Measurements from ENCODE around the gene MAP2K1.

MAP2K1 gene

GRCh38 chr15:66419471-66419870 lies 32.8 kb downstream of the MAP2K1 start:
- Mint-ChIP-seq H3K4me1 (ENCODE audit: low read depth in 2 of 2) (peaks cover 35 to 37% of the 10 kb centered on the region in 2 donors), H3K9me3 (no peaks in the 10 kb centered on the region), H3K27me3 (no peaks in the 10 kb centered on the region), H3K4me3 (no peak overlapping the region), H3K36me3 (ENCODE audit: insufficient read depth) (peaks cover 8% of the 10 kb centered on the region), H3K27ac (no peak overlapping the region)
- ATAC-seq (replicated peaks): no peak
- DNase-seq: no peak

- H3K27ac Mint-ChIP-seq: peak overlapping the region in 1 of 2 donors; percentile 23
- H3K27me3 Mint-ChIP-seq: no peaks in the 10 kb centered on the region
- no peak overlapping the region for H3K4me3 Mint-ChIP-seq
- peaks cover 23 to 30% of the 10 kb centered on the region in 2 donors for H3K4me1 Mint-ChIP-seq (ENCODE audit: low read depth in 2 of 2)
- peaks cover 16% of the 10 kb centered on the region for H3K36me3 Mint-ChIP-seq (ENCODE audit: insufficient read depth)
- H3K9me3 Mint-ChIP-seq: no peaks in the 10 kb centered on the region
- DNase-seq: no peak
- ATAC-seq (replicated peaks): no peak
Observed at GRCh38 chr15:66422347-66422746, 35.6 kb downstream of the MAP2K1 start.

- ATAC-seq (replicated peaks): no peak
- H3K27ac Mint-ChIP-seq: peak overlapping the region in 1 of 2 donors; percentile 4
Observed at GRCh38 chr15:66423149-66423548, 36.4 kb downstream of the MAP2K1 start.

GRCh38 chr15:66424963-66425612 lies 38.4 kb downstream of the MAP2K1 start:
- peaks cover 16% of the 10 kb centered on the region for H3K36me3 Mint-ChIP-seq (ENCODE audit: insufficient read depth)

More at GRCh38 chr15:66423149-66423548, 36.4 kb downstream of the MAP2K1 start:
- Mint-ChIP-seq H3K9me3 (no peaks in the 10 kb centered on the region), H3K4me1 (ENCODE audit: low read depth in 2 of 2) (peaks cover 19 to 26% of the 10 kb centered on the region in 2 donors), H3K4me3 (no peak overlapping the region), H3K36me3 (ENCODE audit: insufficient read depth) (peaks cover 16% of the 10 kb centered on the region), H3K27me3 (no peaks in the 10 kb centered on the region)
- no peak for DNase-seq

GRCh38 chr15:66425837-66426236 lies 39.1 kb downstream of the MAP2K1 start:
- Mint-ChIP-seq H3K4me1 (ENCODE audit: low read depth in 2 of 2) (peaks cover 32 to 45% of the 10 kb centered on the region in 2 donors), H3K27me3 (no peaks in the 10 kb centered on the region), H3K27ac (peak overlapping the region in 1 of 2 donors; percentile 84), H3K4me3 (peak overlapping the region in 1 of 2 donors; percentile 4), H3K36me3 (ENCODE audit: insufficient read depth) (peaks cover 14% of the 10 kb centered on the region), H3K9me3 (no peaks in the 10 kb centered on the region)
- DNase-seq: no peak
- ATAC-seq (replicated peaks): no peak

More at GRCh38 chr15:66424963-66425612, 38.4 kb downstream of the MAP2K1 start:
- H3K27me3 Mint-ChIP-seq: no peaks in the 10 kb centered on the region
- DNase-seq (no peak), ATAC-seq (replicated peaks) (no peak)
- H3K4me3 Mint-ChIP-seq: peak overlapping the region in 1 of 2 donors; percentile 4
- no peaks in the 10 kb centered on the region for H3K9me3 Mint-ChIP-seq
- peaks cover 28 to 38% of the 10 kb centered on the region in 2 donors for H3K4me1 Mint-ChIP-seq (ENCODE audit: low read depth in 2 of 2)
- peak overlapping the region in 1 of 2 donors; percentile 84 for H3K27ac Mint-ChIP-seq

GRCh38 chr15:66429117-66429516 lies 42.4 kb downstream of the MAP2K1 start:
- Mint-ChIP-seq H3K9me3 (no peaks in the 10 kb centered on the region), H3K36me3 (ENCODE audit: insufficient read depth) (peaks cover 14% of the 10 kb centered on the region), H3K4me3 (no peak overlapping the region), H3K27me3 (no peaks in the 10 kb centered on the region), H3K27ac (peak overlapping the region in 1 of 2 donors; percentile 7), H3K4me1 (ENCODE audit: low read depth in 2 of 2) (peaks cover 39 to 66% of the 10 kb centered on the region in 2 donors)
- no peak for DNase-seq
- no peak for ATAC-seq (replicated peaks)

GRCh38 chr15:66429546-66429945 lies 42.8 kb downstream of the MAP2K1 start:
- Mint-ChIP-seq H3K27me3 (no peaks in the 10 kb centered on the region), H3K4me3 (no peak overlapping the region), H3K36me3 (ENCODE audit: insufficient read depth) (peaks cover 15% of the 10 kb centered on the region), H3K9me3 (no peaks in the 10 kb centered on the region), H3K4me1 (ENCODE audit: low read depth in 2 of 2) (peaks cover 39 to 66% of the 10 kb centered on the region in 2 donors), H3K27ac (peak overlapping the region in 1 of 2 donors; percentile 78)
- DNase-seq (no peak), ATAC-seq (replicated peaks) (no peak)

- no peak overlapping the region for H3K4me3 Mint-ChIP-seq
- H3K9me3 Mint-ChIP-seq: no peaks in the 10 kb centered on the region
- H3K4me1 Mint-ChIP-seq (ENCODE audit: low read depth in 2 of 2): peaks cover 31 to 57% of the 10 kb centered on the region in 2 donors
- ATAC-seq (replicated peaks): no peak
- H3K27ac Mint-ChIP-seq: peak overlapping the region; percentile 42 to 76
- H3K36me3 Mint-ChIP-seq (ENCODE audit: insufficient read depth): peaks cover 17% of the 10 kb centered on the region
- no peak for DNase-seq
- no peaks in the 10 kb centered on the region for H3K27me3 Mint-ChIP-seq
Observed at GRCh38 chr15:66430627-66431255, 44.0 kb downstream of the MAP2K1 start.

GRCh38 chr15:66433726-66434125 lies 47.0 kb downstream of the MAP2K1 start:
- H3K27ac Mint-ChIP-seq: peak overlapping the region; percentile 66 to 84
- peaks cover 37 to 55% of the 10 kb centered on the region in 2 donors for H3K4me1 Mint-ChIP-seq (ENCODE audit: low read depth in 2 of 2)
- no peaks in the 10 kb centered on the region for H3K9me3 Mint-ChIP-seq
- no peaks in the 10 kb centered on the region for H3K27me3 Mint-ChIP-seq
- ATAC-seq (replicated peaks): no peak
- no peak overlapping the region for H3K4me3 Mint-ChIP-seq
- H3K36me3 Mint-ChIP-seq (ENCODE audit: insufficient read depth): peaks cover 30% of the 10 kb centered on the region
- no peak for DNase-seq

- Mint-ChIP-seq H3K36me3 (ENCODE audit: insufficient read depth) (peaks cover 71% of the 10 kb centered on the region), H3K27me3 (no peaks in the 10 kb centered on the region), H3K27ac (peak overlapping the region in 1 of 2 donors; percentile 41), H3K9me3 (no peaks in the 10 kb centered on the region), H3K4me1 (ENCODE audit: low read depth in 2 of 2) (peaks cover 7 to 10% of the 10 kb centered on the region in 2 donors), H3K4me3 (no peak overlapping the region)
- no peak for DNase-seq
- ATAC-seq (replicated peaks): no peak
Observed at GRCh38 chr15:66440501-66440900, 53.8 kb downstream of the MAP2K1 start.

GRCh38 chr15:66452420-66452819 lies 65.7 kb downstream of the MAP2K1 start:
- DNase-seq (no peak), ATAC-seq (replicated peaks) (no peak)
- H3K4me1 Mint-ChIP-seq (ENCODE audit: low read depth in 2 of 2): peaks cover 0 to 3% of the 10 kb centered on the region in 2 donors
- H3K9me3 Mint-ChIP-seq: no peaks in the 10 kb centered on the region
- peaks cover 19% of the 10 kb centered on the region for H3K36me3 Mint-ChIP-seq (ENCODE audit: insufficient read depth)
- H3K27ac Mint-ChIP-seq: no peak overlapping the region
- no peak overlapping the region for H3K4me3 Mint-ChIP-seq
- H3K27me3 Mint-ChIP-seq: no peaks in the 10 kb centered on the region

GRCh38 chr15:66452971-66453580 lies 66.4 kb downstream of the MAP2K1 start:
- ATAC-seq (replicated peaks) (no peak), DNase-seq (no peak)
- peak overlapping the region in 1 of 2 donors; percentile 64 for H3K27ac Mint-ChIP-seq
- H3K36me3 Mint-ChIP-seq (ENCODE audit: insufficient read depth): peaks cover 13% of the 10 kb centered on the region
- H3K27me3 Mint-ChIP-seq: no peaks in the 10 kb centered on the region
- no peaks in the 10 kb centered on the region for H3K9me3 Mint-ChIP-seq
- no peak overlapping the region for H3K4me3 Mint-ChIP-seq
- peaks cover 0 to 2% of the 10 kb centered on the region in 2 donors for H3K4me1 Mint-ChIP-seq (ENCODE audit: low read depth in 2 of 2)

- ATAC-seq (replicated peaks): no peak
- peak overlapping the region in 1 of 2 donors; percentile 64 for H3K27ac Mint-ChIP-seq
- no peaks in the 10 kb centered on the region for H3K9me3 Mint-ChIP-seq
- peaks cover 10% of the 10 kb centered on the region for H3K36me3 Mint-ChIP-seq (ENCODE audit: insufficient read depth)
- DNase-seq: no peak
- no peak overlapping the region for H3K4me3 Mint-ChIP-seq
- H3K4me1 Mint-ChIP-seq (ENCODE audit: low read depth in 2 of 2): peaks cover 0 to 5% of the 10 kb centered on the region in 2 donors
- no peaks in the 10 kb centered on the region for H3K27me3 Mint-ChIP-seq
Observed at GRCh38 chr15:66454143-66454542, 67.4 kb downstream of the MAP2K1 start.

Data from effector memory CD8-positive, alpha-beta T cell (primary cell).